ENCODE data around the gene MUL1.

Gene MUL1

DNA sequence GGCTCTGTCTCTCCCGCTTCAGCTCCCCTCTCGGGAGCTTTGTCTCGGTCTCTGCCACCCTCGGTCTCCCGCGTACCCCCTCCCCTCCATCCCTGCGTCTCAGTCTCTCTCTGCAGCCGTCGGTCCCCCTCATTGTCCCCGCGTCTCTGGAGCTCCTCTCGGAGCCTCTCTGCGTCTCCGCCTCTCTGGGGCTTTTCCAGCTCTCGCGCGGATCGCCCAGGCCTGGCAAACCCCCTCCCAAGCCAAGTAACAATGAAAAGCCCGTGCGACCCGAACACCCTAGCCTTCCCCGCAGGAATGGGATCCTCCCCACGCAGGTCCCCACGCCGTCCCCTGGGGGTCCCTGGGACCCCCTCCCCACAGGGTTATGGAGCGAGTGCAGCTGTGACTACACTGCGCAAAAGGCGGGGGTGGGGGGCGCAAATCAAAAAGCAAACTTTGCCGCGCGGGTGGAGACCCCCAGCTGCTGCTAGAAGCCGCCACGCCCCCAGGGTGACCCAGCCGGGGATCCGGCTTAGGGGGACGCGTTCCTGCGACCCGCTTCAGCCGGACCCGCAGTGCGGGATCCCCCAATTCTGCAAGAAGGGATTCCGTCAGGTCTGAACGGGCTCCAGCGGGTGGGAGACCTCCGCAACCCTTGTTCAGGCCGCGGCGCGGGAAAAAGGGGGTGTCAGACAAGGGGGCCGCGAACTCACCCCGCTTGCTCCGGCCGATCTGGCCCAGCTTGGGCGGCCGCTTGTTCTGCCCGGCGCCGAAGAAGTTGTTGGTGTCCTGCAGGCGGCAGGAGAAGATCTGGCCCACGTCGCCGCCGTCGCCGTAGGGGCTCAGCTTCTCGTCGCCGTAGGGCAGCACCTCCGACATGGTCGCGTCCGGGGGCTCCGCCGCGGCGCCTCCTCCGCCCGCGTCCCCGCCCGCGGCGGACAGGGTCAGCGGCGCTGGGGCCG is 23.2 kb downstream of the MUL1 start:
- H3K9me3 Mint-ChIP-seq = no peaks in the 10 kb centered on the region
- H3K36me3 Mint-ChIP-seq (ENCODE audit: low read depth) = no peaks in the 10 kb centered on the region
- DNase-seq = peak; percentile 51
- H3K4me3 Mint-ChIP-seq = peak overlapping the region; percentile 69
- H3K27ac Mint-ChIP-seq = no peak overlapping the region
- peaks cover 14% of the 10 kb centered on the region for H3K4me1 Mint-ChIP-seq (ENCODE audit: low read depth)
- peaks cover 80% of the 10 kb centered on the region for H3K27me3 Mint-ChIP-seq

DNA sequence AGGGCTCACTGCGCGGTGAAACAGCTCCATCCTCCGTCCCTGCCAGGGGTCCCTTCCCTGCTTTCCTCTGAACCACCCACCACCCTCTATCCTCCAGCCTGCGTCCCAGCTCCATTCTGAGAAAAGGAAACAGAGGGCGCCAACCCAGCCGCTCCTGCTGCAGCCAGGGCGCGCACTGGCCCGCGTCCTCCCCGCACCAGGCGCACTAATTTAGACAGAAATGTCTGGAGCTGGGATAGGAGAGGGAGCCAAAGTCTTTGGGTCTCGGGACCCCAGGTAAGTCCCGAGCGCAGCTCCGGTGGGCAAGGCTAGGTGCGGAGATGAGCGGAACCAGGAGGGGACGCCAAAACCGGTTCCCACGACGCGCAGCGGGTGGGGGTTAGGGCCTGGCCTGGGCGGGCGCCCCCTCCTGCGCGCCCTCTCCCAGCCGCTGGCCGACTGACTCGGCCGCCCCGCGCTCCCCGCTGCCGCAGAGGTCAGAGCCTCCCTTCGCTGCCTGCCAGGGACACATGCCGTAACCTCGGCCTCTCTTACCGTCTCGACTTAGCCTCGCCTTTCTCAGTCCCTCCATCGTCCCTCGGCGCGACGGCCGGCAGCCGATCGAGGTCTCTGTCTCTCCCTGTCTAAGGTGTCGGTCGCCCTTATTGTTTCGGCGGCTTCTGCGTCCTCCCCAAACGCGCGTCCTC is 24.0 kb downstream of the MUL1 start:
- Mint-ChIP-seq H3K9me3 (no peaks in the 10 kb centered on the region), H3K27ac (no peak overlapping the region), H3K36me3 (ENCODE audit: low read depth) (no peaks in the 10 kb centered on the region), H3K4me3 (peak overlapping the region; percentile 69), H3K27me3 (peaks cover 82% of the 10 kb centered on the region), H3K4me1 (ENCODE audit: low read depth) (peaks cover 14% of the 10 kb centered on the region)
- DNase-seq = peak; percentile 45

DNA sequence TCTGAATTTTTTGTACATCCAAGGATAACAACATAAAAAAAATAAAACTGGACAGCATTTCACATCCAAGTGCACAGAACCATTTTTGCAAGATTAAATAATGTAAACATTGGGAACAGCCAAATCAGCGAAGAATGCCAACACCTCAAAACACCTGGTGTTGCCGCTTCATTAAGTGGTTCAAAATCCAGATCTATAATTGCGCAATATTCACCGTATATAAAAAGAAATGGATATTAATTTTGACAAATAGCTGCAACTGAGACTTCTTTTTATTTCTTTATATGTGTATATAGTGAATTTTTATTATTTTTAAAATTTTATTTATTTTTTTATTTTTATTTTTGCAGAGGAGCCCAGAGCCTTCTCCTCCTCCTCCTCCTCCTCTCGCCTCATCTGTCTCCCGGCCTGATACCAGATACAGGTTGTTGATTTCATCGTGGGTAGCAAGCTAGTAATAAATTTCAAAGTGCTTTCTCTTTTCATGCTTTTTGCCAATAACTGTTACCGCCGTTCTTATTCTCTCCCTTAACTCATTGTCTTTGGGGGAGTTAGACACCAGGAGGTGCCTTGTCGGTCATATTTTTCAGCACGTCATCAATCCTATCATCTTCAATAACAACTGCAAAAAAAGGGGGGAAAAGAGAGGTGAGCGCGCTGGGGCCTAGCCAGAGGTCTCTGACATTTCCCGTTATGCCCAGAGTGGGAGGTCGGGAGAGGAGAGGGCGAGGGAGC is 24.7 kb downstream of the MUL1 start:
- Mint-ChIP-seq H3K36me3 (ENCODE audit: low read depth) (no peaks in the 10 kb centered on the region), H3K4me3 (peak overlapping the region; percentile 18), H3K4me1 (ENCODE audit: low read depth) (peaks cover 14% of the 10 kb centered on the region), H3K27ac (no peak overlapping the region), H3K27me3 (peaks cover 80% of the 10 kb centered on the region), H3K9me3 (no peaks in the 10 kb centered on the region)
- no peak for DNase-seq

DNA sequence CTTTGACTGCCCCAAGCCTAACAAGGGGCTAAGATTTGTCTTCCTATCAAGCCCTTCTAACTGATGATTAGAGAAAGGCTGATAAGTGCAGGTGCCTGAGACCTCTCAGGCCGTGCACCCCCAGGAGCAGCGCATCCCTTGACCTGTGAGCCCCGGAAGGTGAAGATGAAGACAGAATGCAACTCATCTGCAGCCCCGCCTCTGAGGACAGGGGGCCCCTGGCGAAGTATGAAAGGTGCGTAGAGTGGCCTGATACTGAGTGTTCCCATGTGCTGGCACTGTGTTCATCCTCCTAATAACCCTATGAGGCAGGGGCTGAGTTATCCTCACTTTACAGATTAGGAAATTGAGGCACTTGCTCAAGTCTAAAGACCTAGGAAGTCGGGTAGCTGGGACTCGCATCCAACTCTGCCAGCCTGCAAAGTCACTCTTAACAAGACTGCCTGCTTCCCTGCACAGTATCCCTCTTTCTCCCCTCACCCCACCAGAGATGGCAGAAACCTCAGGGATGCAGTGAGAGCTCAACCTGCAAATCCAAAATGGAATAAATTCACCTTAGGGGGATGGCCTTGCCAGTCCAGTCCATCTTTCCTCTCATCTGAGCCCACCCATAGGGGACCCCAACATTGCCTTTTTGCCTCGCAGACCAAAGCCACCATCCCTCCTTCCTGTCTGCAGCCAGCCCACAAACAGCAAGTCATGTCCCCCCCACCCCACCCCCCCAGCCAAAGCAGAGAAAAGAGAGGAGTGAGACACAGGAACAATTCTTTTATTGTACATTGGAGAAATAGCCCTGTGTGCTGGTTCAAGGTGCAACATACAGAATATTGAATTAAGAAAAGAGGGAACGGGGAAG is 26.1 kb downstream of the MUL1 start:
- peaks cover 14% of the 10 kb centered on the region for H3K4me1 Mint-ChIP-seq (ENCODE audit: low read depth)
- no peaks in the 10 kb centered on the region for H3K9me3 Mint-ChIP-seq
- no peak for DNase-seq
- no peaks in the 10 kb centered on the region for H3K36me3 Mint-ChIP-seq (ENCODE audit: low read depth)
- no peak overlapping the region for H3K4me3 Mint-ChIP-seq
- peaks cover 80% of the 10 kb centered on the region for H3K27me3 Mint-ChIP-seq
- no peak overlapping the region for H3K27ac Mint-ChIP-seq

DNA sequence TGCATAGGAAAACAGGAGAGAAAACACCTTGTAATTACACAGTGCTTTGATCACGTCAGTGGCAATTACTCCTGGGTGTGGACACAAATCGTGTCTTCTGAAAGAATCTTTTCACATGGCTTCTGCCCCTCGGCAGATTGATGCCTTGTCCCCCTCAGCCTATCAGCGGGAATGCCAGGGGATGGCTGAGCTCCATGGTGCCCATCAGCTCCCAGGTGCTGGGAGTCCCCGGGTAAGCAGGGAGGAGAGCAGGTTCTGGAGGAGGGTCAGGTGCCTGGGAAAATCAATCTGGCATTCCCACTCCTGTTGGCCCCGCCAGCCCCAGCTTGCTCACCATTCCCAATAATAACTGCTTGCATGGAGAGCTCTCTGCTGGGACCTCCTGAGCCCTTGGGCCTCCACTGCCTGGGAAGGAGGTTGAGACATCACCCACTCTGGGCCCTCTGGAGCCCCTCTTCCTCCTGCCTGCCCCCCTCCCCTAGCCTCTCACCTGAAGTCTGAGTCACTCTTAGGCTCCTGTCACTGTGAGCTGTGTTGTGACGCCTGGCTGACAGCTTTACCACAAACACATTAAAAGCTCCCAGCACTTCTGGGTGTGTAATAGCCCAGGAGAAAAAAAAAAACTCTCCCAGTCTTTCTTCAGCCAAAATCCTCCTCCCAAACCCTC is 26.9 kb downstream of the MUL1 start:
- no peak overlapping the region for H3K27ac Mint-ChIP-seq
- no peaks in the 10 kb centered on the region for H3K9me3 Mint-ChIP-seq
- H3K27me3 Mint-ChIP-seq = peaks cover 85% of the 10 kb centered on the region
- H3K36me3 Mint-ChIP-seq (ENCODE audit: low read depth) = no peaks in the 10 kb centered on the region
- no peak for DNase-seq
- H3K4me3 Mint-ChIP-seq = no peak overlapping the region
- peaks cover 14% of the 10 kb centered on the region for H3K4me1 Mint-ChIP-seq (ENCODE audit: low read depth)

DNA sequence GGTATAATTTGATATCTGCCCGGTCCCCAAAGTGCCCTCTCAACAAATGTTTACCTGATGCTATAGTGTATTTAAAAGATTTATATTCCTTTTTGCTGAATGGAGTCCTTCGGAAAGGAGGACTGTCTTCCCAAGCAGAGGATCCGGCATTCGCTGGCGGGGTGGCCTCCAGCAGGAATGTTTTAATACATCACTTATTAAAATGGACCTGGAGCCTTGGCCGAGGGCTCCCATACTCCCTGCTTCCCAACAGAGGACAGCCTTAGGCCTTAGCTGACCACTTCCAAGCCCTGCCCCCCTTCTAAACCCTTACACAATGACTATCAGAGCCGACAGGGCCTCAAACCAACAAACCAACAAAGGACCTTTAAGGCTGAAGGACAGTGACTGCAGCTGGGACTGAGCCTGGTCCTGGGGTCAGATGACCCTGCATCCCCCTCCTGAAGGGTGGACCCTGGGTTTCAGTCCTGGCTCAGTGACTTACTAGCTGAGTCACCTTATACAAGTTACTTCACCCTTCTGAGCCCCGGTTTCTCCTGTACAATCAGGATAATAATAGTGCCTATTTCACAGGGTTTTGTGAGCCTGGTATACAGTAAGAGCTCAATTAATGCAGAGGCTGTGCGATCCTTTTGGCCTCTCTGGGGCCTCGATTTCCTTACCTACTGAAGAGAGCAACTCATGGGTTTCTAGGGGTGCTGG is 27.6 kb downstream of the MUL1 start:
- Mint-ChIP-seq H3K4me1 (ENCODE audit: low read depth) (peaks cover 13% of the 10 kb centered on the region), H3K4me3 (no peak overlapping the region)

GRCh38 chr1:20479840-20480239 is 28.1 kb downstream of the MUL1 start:
- DNase-seq = no peak
- peaks cover 92% of the 10 kb centered on the region for H3K27me3 Mint-ChIP-seq
- H3K36me3 Mint-ChIP-seq (ENCODE audit: low read depth) = no peaks in the 10 kb centered on the region
- H3K4me1 Mint-ChIP-seq (ENCODE audit: low read depth) = peaks cover 13% of the 10 kb centered on the region
- H3K9me3 Mint-ChIP-seq = no peaks in the 10 kb centered on the region
- no peak overlapping the region for H3K27ac Mint-ChIP-seq
- no peak overlapping the region for H3K4me3 Mint-ChIP-seq

More for the DNA sequence above, 27.6 kb downstream of the MUL1 start:
- peaks cover 89% of the 10 kb centered on the region for H3K27me3 Mint-ChIP-seq
- DNase-seq = no peak
- H3K36me3 Mint-ChIP-seq (ENCODE audit: low read depth) = no peaks in the 10 kb centered on the region
- no peaks in the 10 kb centered on the region for H3K9me3 Mint-ChIP-seq
- no peak overlapping the region for H3K27ac Mint-ChIP-seq

DNA sequence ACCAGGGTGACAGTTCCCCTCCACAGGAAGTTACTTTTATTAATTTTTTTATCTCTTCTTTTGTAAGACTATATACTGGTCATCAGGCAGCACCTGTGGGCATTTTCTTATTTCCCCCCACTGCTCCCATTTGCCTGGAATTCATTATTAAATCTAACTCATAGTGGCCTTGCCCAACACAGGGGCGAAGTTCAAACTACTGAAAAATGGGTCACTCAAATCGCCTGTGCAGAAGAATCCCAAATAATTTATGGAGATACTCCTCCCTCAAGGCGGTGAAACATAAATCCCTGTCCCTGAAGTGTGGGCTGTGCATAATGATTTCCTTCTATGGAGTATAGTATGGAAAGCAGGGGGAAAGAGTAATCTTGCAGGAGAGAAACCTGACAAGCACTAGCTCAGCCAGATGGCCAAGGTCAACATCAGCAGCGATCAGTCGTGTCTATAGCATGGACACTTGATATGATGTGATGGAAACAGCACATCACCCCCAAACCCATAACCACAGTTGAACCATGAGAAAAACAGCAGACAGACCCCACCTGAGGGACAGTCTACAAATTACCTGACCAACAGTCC is 29.8 kb downstream of the MUL1 start:
- Mint-ChIP-seq H3K36me3 (ENCODE audit: low read depth) (no peaks in the 10 kb centered on the region), H3K27ac (no peak overlapping the region), H3K9me3 (no peaks in the 10 kb centered on the region), H3K4me1 (ENCODE audit: low read depth) (peaks cover 2% of the 10 kb centered on the region), H3K27me3 (peaks cover 94% of the 10 kb centered on the region), H3K4me3 (no peak overlapping the region)
- no peak for DNase-seq

- Mint-ChIP-seq H3K27ac (no peak overlapping the region), H3K27me3 (peaks cover 92% of the 10 kb centered on the region), H3K4me1 (ENCODE audit: low read depth) (peaks cover 2% of the 10 kb centered on the region), H3K36me3 (ENCODE audit: low read depth) (no peaks in the 10 kb centered on the region), H3K9me3 (no peaks in the 10 kb centered on the region), H3K4me3 (no peak overlapping the region)
- DNase-seq = no peak
These were observed 30.4 kb downstream of the MUL1 start for GRCh38 chr1:20477348-20478056.

DNA sequence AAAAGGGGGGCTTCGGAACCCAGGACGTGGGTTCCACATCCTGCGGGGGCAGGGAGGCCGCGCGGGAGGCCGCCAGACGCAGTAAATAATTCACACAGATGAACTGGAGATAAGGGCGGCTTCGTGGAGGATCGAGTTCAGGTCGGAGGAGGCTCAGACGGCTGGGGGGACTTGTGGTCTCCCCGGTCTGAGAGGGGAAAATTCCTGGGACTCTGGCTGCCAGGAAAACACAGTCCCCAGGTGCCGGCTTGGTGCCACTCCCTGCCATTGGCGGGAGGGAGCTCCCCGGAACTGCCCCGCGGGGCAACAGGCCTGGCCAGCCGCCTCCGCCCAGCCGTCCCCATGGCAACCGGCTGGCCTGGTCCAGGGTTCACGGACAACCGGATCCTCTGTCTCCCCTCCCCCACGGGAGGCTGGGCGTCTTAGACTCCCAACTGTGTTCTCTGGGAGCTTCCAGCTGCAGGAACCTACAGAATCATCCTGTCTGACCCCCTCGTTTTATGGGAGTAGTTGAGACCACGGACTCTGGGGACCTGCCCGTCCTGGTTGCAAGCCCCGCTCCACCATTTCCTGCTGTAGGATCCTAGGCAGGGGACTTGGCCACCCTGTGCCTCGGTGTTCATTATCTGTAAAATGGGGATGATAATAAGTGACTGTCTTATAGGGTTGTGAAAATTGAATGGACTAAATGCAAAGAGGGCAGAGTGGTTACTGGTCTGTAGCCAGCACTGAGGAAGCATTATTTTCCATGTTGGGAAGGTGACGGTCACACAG is 31.5 kb downstream of the MUL1 start:
- Mint-ChIP-seq H3K4me1 (ENCODE audit: low read depth) (peaks cover under 1% of the 10 kb centered on the region), H3K27ac (no peak overlapping the region), H3K27me3 (peaks cover 92% of the 10 kb centered on the region), H3K9me3 (no peaks in the 10 kb centered on the region), H3K4me3 (no peak overlapping the region), H3K36me3 (ENCODE audit: low read depth) (no peaks in the 10 kb centered on the region)
- no peak for DNase-seq

DNA sequence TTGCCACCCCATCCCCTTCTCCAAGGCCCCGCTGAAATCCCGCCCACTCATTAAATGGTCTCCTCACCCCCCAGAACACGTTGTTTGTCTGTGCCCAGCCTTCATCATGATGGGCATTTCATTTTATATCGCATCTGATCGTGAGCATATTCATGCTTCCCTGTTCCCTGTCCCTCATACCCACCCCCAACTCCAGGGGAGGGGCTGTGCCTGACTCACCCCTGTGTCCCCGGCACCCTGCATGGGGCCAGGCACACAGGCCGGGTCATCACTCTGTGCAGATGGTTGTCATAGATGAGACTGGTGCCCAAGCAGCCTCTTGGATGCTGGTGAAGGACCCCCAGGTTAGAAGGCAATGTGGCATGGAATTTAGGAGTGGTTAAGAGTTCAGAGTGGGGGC is 33.0 kb downstream of the MUL1 start:
- DNase-seq = no peak
- no peaks in the 10 kb centered on the region for H3K9me3 Mint-ChIP-seq
- no peaks in the 10 kb centered on the region for H3K4me1 Mint-ChIP-seq (ENCODE audit: low read depth)
- no peak overlapping the region for H3K4me3 Mint-ChIP-seq
- H3K36me3 Mint-ChIP-seq (ENCODE audit: low read depth) = no peaks in the 10 kb centered on the region
- peaks cover 88% of the 10 kb centered on the region for H3K27me3 Mint-ChIP-seq
- H3K27ac Mint-ChIP-seq = no peak overlapping the region
